HCT116 (cell line): ENCODE measurements around the gene VAV2. TPM values are rescaled to one million over a fixed set of nuclear protein-coding genes. Genes with fewer than 3 reads are reported as not detected.

Experiments used
- ATAC-seq: fragments of 200-7000 bp; cut with Tn5 transposase; 2 replicates; pipeline ENCODE4 v1.9.1; 2020; ENCODE audit warnings: mild to moderate bottlenecking, moderate library complexity
- BruUV-seq: library from RNA; stranded (reverse); fragments of 400-500 nt; replicated peaks from 2 replicates; lab custom pipeline; 2021; lab: Mats Ljungman, UMichigan
- CTCF ChIA-PET: fragments of 300-600 bp; sonication (Branson Sonifier 250); formaldehyde crosslinking; loops from one replicate; lab custom pipeline; 2021; ENCODE audit warnings: antibody characterized with exemption; lab: Charles Lee
- POLR2A ChIA-PET: fragments of 300-600, 350-600 bp; sonication (Branson Sonifier 250); formaldehyde crosslinking; loops from one replicate; lab custom pipeline; 2021; ENCODE audit warnings: antibody characterized with exemption; lab: Charles Lee
- RAD21 ChIA-PET, 2 experiments: fragments of 300-600 bp; sonication (Branson Sonifier 250); formaldehyde crosslinking; loops; one replicate each; lab custom pipeline; 2023; ENCODE audit warnings: low total read pairs in 2 of 2; ENCODE audit not compliant: uncharacterized antibody in 2 of 2, unreplicated experiment in 2 of 2, low non-redundant PET in 1 of 2; lab: Charles Lee
- DNase-seq: peaks from one replicate; pipeline ENCODE4 v3.0.0-alpha.2; 2010; ENCODE audit warnings: low read depth, low spot score
- H2AFZ ChIP-seq: fragments of 200-600 bp; shearing (Covaris generic), sonication (generic); 2 replicates; pipeline ENCODE4 v1.6.1; 2017; ENCODE audit warnings: low read depth, mixed run types, mixed read lengths, antibody characterized with exemption, low read length; ENCODE audit not compliant: poor library complexity, severe bottlenecking
- H3K27ac ChIP-seq: 2 replicates; pipeline ENCODE4 v1.5.1; 2012; ENCODE audit warnings: low read depth, low read length
- H3K27me3 ChIP-seq: fragments of 200-600 bp; sonication (generic); 2 replicates; pipeline ENCODE4 v1.6.1; 2016; ENCODE audit warnings: mixed run types, low read length, mixed read lengths; ENCODE audit not compliant: insufficient read depth
- H3K36me3 ChIP-seq, 2 experiments: fragments of 200-500 bp in 1 of 2; fragments of 200-600 bp in 1 of 2; sonication (Bioruptor generic) in 1 of 2; sonication (generic) in 1 of 2; 2 replicates each; pipeline versions ENCODE4 v1.5.1 to v1.6.1; 2014 to 2016; ENCODE audit warnings: low read length in 2 of 2, inconsistent platforms in 1 of 2, mixed read lengths in 1 of 2, mixed run types in 1 of 2; ENCODE audit not compliant: insufficient read depth in 2 of 2, control insufficient read depth in 1 of 2
- H3K4me1 ChIP-seq, 2 experiments: fragments of 200-600 bp in 1 of 2; sonication (generic) in 1 of 2; 2 replicates each; pipeline versions ENCODE4 v1.5.1 to v1.6.1; 2012 to 2017; ENCODE audit warnings: low read length in 2 of 2, inconsistent platforms in 1 of 2, mild to moderate bottlenecking in 1 of 2, mixed read lengths in 1 of 2, mixed run types in 1 of 2, moderate library complexity in 1 of 2; ENCODE audit not compliant: insufficient read depth in 2 of 2, control insufficient read depth in 1 of 2
- H3K4me2 ChIP-seq: fragments of 200-600 bp; sonication (generic); 2 replicates; pipeline ENCODE4 v1.6.1; 2017; ENCODE audit warnings: mixed run types, low read length, mixed read lengths
- H3K4me3 ChIP-seq, 2 experiments: fragments of 200-600 bp in 1 of 2; sonication (generic) in 1 of 2; replicated peaks in 1 of 2; 2 replicates each; pipeline ENCODE4 v1.5.1; 2011 to 2016; ENCODE audit warnings: low read length in 2 of 2, control low read depth in 1 of 2, low read depth in 1 of 2, mild to moderate bottlenecking in 1 of 2, mixed read lengths in 1 of 2, mixed run types in 1 of 2
- H3K79me2 ChIP-seq: fragments of 200-600 bp; sonication (generic); 2 replicates; pipeline ENCODE4 v1.6.1; 2017; ENCODE audit warnings: mild to moderate bottlenecking, mixed run types, low read length, moderate library complexity, mixed read lengths; ENCODE audit not compliant: insufficient read depth
- H3K9ac ChIP-seq: fragments of 200-600 bp; sonication (generic); 2 replicates; pipeline ENCODE4 v1.6.1; 2016; ENCODE audit warnings: low read length, mixed read lengths
- H3K9me2 ChIP-seq: fragments of 200-600 bp; sonication (generic), shearing (Covaris generic); 2 replicates; pipeline ENCODE4 v1.6.1; 2017; ENCODE audit warnings: mixed run types, mild to moderate bottlenecking, moderate library complexity; ENCODE audit not compliant: insufficient read depth
- H3K9me3 ChIP-seq, 2 experiments: fragments of 200-500 bp in 1 of 2; fragments of 200-600 bp in 1 of 2; sonication (Bioruptor generic) in 1 of 2; sonication (generic) in 1 of 2; 2 replicates each; pipeline ENCODE4 v1.6.1; 2014 to 2017; ENCODE audit warnings: low read length in 2 of 2, mixed read lengths in 2 of 2, inconsistent platforms in 1 of 2, low read depth in 1 of 2, mild to moderate bottlenecking in 1 of 2, mixed run types in 1 of 2, moderate library complexity in 1 of 2; ENCODE audit not compliant: control insufficient read depth in 1 of 2, insufficient read depth in 1 of 2
- H4K20me1 ChIP-seq: fragments of 200-600 bp; sonication (generic), shearing (Covaris generic); 2 replicates; pipeline ENCODE4 v1.6.1; 2017; ENCODE audit warnings: mixed run types, mild to moderate bottlenecking, moderate library complexity; ENCODE audit not compliant: insufficient read depth
- FOSL1 ChIP-seq: IDR thresholded peaks from 2 replicates; pipeline ENCODE4 v1.6.1; 2012; ENCODE audit warnings: low read depth
- POLR2A ChIP-seq: IDR thresholded peaks from 2 replicates; pipeline ENCODE4 v1.7.0; 2011; ENCODE audit warnings: borderline replicate concordance; ENCODE audit not compliant: insufficient read depth, insufficient read length; ENCODE audit errors: extremely low read depth
- RAD21 ChIP-seq: IDR thresholded peaks from 2 replicates; pipeline ENCODE4 v1.6.1; 2012; ENCODE audit warnings: low read depth, mild to moderate bottlenecking
- SP1 ChIP-seq: IDR thresholded peaks from 2 replicates; pipeline ENCODE4 v1.6.1; 2012; ENCODE audit warnings: low read depth
- SRF ChIP-seq: IDR thresholded peaks from 2 replicates; pipeline ENCODE4 v1.6.1; 2012; ENCODE audit warnings: low read depth
- ZNF274 ChIP-seq: fragments of 200-500 bp; sonication (Bioruptor generic); IDR thresholded peaks from 2 replicates; pipeline ENCODE4 v1.6.1; 2014; ENCODE audit warnings: mild to moderate bottlenecking, low read depth, low read length, inconsistent platforms
- intact Hi-C: fragments of 100-400 bp; cut with micrococcal nuclease; formaldehyde crosslinking; loops from 2 replicates; pipeline ENCODE4 v1.10.0; 2022
- total RNA-seq: library from RNA; stranded (reverse); gene quantifications from one replicate; pipeline ENCODE4 v1.2.1, GENCODE V29; 2021; ENCODE audit not compliant: unreplicated experiment
- TF ChIP-seq, protein P1 (sequence below): IDR thresholded peaks from 2 replicates; pipeline ENCODE4 v1.6.1; 2012
- TF ChIP-seq, protein P2 (sequence below): IDR thresholded peaks from 2 replicates; pipeline ENCODE4 v1.6.1; 2011; ENCODE audit warnings: mild to moderate bottlenecking, low read length, moderate library complexity; ENCODE audit not compliant: insufficient replicate concordance; ENCODE audit errors: extremely low read depth

Gene VAV2
- total RNA-seq, 1 experiment from 2014 or later, result 33.2 TPM

DNA sequence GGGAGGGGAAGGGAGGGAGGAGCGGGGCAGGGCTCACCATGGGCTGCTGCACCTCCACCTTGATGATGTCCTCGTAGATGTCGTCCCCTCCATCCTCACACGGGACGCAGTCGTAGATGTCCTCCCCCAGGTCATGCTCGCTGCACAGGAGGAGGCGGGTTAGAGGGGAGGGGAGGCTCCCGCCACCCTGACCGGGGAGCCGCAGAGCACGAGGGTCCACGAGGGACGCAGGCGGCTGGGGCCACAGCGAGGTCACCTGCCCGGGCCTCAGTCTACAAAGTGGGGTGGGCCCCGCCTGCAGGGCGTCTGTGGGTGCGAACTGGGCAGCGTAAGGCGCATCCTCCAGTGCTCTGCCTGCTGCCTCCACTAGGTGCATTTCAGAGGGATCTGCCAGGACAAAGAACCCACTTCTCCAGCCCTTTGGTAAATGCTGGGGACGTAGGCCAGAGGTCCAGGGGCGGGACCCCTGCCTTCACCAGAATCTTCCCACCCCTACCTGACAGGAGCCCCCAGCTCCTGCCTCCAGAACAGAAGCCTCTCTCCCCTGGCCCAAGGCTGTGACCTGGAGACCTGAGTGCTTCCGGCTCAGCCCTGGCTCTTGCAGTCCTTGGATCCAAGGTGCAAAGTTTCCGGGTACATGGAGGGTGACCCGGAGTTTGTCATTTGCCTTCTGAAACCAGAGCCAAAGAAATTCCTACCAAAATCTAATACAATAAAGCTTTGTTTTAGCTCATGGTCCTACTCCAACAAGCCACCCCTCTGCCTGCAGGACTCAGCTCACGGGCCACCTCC lies 179.9 kb downstream of the VAV2 start:
- H3K4me3 ChIP-seq, result no peak overlapping the region
- no peaks in the 10 kb centered on the region for H3K27me3 ChIP-seq
- no TSS peak for BruUV-seq
- H3K36me3 ChIP-seq, result no peaks in the 10 kb centered on the region
- no peaks in the 10 kb centered on the region for H3K4me1 ChIP-seq
- no peaks in the 10 kb centered on the region for H3K79me2 ChIP-seq
- ATAC-seq, result peak; percentile 46; the same call in 1 of the 2 replicates
- H3K9ac ChIP-seq, result no peak overlapping the region
- H3K9me2 ChIP-seq, result no peaks in the 10 kb centered on the region
- no peak overlapping the region for H3K4me2 ChIP-seq
- no peak overlapping the region for H2AFZ ChIP-seq
- ChIA-PET POLR2A (no interaction called here), CTCF (no interaction called here), RAD21 (no interaction called here)
- no peaks in the 10 kb centered on the region for H3K9me3 ChIP-seq
- intact Hi-C loops, result no loop called here
- TF ChIP-seq, protein P1, sequence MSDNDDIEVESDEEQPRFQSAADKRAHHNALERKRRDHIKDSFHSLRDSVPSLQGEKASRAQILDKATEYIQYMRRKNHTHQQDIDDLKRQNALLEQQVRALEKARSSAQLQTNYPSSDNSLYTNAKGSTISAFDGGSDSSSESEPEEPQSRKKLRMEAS, result no peak
- TF ChIP-seq POLR2A (no peak), RAD21 (no peak), ZNF274 (no peak), SRF (no peak), SP1 (no peak), FOSL1 (no peak)
- TF ChIP-seq, protein P2, sequence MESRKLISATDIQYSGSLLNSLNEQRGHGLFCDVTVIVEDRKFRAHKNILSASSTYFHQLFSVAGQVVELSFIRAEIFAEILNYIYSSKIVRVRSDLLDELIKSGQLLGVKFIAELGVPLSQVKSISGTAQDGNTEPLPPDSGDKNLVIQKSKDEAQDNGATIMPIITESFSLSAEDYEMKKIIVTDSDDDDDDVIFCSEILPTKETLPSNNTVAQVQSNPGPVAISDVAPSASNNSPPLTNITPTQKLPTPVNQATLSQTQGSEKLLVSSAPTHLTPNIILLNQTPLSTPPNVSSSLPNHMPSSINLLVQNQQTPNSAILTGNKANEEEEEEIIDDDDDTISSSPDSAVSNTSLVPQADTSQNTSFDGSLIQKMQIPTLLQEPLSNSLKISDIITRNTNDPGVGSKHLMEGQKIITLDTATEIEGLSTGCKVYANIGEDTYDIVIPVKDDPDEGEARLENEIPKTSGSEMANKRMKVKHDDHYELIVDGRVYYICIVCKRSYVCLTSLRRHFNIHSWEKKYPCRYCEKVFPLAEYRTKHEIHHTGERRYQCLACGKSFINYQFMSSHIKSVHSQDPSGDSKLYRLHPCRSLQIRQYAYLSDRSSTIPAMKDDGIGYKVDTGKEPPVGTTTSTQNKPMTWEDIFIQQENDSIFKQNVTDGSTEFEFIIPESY, result no peak
- no peaks in the 10 kb centered on the region for H4K20me1 ChIP-seq
- H3K27ac ChIP-seq, result no peak overlapping the region
- no peak for DNase-seq
